HCEC 1CT (cell line): ENCODE results near the gene S100A16.
A peak's percentile ranks its signal among the peaks of the same experiment; 100 is the strongest.
"Not testable (repeated sequence)": the region's sequence is repeated elsewhere in the genome, so short reads cannot be mapped to it uniquely, and the experiment has no call there.

ENCODE experiments used
- DNase-seq: peaks from one replicate; pipeline ENCODE4 v3.0.0-alpha.2; 2017

S100A16 gene

DNA sequence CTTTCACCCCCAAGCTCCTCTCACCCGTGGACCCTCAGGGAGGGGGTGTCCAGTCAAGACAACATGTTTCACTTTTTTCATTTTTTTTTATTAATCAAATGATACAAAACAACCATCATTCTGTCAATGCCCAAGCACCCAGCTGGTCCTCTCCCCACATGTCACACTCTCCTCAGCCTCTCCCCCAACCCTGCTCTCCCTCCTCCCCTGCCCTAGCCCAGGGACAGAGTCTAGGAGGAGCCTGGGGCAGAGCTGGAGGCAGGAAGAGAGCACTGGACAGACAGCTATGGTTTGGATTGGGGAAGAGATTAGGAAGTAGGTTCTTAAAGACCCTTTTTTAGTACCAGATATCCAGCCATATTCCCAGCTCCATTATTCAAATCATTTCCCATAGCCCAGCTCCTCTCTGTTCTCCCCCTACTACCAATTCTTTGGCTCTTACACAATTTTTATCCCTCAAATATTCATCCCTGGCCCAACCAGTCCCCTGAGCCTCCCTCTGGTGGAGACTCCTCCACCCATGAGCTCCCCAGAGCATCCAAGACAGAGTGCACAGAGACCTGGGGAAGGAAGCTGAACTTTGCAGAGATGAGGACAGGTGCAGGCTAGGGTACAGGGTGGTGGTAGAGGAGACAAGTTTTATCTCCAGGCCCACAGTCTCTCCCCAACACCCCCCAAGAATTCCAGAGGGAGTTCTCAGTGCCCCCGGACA, 1.4 kb upstream of the S100A16 start:
- no peak for DNase-seq

DNA sequence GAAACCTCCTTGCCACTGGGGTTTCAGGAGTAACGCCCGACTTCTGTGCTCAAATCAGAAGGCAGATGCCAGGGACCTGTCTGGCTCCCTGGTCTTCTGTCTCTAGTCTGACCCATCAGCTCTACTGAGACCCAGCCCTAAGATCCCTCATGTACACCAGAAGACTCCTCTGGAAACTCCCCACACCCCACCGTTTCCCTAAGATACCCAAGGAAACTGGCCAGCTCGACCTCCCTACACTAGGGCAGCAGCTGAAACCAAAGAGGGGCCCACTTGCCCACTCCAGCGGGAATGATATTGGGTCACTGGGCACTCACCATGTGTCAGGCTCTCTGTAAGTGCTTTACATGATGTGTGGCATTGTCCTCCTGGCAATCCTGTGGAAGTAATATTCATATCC, 469 bp upstream of the S100A16 start:
- DNase-seq = no peak

DNA sequence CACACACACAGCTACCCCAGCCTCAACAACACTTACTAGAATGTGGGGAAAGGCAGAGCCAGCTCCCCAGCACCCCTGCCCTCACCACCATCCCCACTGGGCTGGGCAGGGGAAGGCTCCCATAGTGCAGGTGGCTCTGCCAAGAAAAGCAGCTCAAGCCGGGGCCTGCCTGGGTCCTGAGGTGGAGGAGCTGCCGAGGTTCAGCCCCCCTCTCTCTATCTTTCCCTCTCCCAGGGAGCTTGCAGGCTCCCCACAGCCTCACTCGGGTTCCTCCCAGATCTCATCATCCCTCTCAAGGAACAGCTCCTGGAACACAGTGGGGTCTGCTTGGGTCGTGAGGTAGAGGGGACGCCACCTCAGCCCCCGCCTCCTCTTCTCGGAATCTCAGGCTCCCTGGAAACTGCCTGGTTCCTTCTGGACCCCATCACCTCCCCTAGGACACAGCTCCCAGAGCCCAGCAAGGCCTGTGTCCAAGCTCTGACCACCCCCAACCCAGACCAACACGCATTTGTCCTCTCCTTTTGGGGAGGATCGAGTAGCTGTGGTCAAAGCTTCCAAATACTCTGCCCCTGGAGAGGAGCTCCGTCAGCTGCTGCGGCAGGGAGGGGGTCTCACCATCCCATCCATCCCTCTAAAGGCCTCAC, 704 bp downstream of the S100A16 start:
- peak; percentile 17 for DNase-seq

DNA sequence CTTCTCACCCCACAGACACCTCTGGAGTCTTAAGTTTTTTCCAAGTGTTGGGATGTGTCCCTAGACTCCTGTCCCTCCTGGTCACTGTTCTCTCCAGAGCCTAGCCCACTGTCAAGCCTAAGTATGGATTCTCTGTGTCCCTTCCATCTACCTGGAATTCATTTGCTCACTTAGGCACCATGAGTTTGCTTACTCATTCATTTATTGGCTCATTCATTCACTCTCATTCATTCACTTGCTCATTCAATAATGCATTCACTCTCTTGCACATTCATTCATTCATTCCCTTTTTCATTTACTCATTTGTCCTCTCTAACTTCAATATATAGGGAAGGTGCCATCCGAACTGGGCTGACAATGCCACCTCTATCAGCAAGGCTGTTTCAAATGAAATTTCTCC, 1.6 kb downstream of the S100A16 start:
- DNase-seq = peak; percentile 21

DNA sequence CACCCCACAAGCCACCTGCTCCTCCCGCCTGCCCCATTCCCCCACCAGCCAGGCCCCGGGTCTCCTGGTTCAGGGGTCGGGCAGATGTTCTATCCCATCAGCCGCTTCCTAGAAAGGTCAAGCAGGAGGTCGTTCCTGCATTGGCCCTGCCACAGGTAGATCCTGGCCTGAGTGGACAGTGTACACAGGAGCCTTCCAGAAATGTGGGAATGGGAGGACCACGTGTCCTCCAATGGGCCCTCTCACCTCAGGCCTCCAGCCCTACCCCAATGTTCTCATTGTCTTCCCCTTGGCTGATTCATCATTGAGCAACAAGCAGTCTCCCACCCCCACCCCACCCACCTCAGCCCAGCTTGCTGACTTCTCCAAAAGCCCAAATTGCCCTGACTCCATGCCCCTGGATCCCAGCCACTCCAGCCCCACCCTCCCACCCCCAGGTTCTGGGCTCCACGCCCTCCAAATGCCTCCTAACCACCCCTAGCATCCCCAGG, 2.1 kb downstream of the S100A16 start:
- DNase-seq = peak; percentile 65

DNA sequence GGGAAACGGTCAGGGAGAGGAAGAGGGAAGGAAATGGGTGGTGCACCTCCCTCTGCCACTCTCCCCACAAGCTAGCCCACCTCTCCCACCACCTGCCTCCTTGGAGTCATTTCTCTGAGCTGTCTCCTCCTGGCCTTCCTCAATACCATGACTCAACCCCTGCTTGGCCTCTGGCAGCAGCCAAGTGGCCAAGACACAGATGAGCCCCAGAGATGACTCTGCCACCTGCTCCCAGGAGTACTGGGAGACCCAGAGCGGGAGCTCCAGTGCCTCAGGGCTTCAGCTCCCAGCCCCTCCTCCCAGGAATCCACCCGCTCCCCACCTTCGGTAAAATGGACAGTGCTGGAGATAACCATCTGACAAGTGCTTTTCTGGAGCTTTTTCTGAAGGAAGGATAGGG, 2.6 kb downstream of the S100A16 start:
- DNase-seq = peak; percentile 57

DNA sequence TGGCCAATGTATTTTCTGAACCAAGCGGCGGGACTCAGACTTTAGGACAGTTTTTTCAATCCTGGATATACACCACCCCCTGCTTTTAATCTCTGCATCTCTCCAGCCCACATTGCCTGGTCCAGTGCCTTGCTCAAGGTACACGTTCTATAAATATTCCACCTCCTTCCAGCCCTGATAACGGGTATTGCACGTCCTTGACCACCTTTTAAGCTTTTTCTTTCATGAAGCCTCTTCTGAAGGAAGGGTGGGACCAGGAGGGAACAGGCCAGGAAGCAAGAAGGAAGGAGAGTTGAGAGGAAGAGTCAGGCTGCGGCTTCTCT, 3.4 kb downstream of the S100A16 start:
- DNase-seq = no peak

DNA sequence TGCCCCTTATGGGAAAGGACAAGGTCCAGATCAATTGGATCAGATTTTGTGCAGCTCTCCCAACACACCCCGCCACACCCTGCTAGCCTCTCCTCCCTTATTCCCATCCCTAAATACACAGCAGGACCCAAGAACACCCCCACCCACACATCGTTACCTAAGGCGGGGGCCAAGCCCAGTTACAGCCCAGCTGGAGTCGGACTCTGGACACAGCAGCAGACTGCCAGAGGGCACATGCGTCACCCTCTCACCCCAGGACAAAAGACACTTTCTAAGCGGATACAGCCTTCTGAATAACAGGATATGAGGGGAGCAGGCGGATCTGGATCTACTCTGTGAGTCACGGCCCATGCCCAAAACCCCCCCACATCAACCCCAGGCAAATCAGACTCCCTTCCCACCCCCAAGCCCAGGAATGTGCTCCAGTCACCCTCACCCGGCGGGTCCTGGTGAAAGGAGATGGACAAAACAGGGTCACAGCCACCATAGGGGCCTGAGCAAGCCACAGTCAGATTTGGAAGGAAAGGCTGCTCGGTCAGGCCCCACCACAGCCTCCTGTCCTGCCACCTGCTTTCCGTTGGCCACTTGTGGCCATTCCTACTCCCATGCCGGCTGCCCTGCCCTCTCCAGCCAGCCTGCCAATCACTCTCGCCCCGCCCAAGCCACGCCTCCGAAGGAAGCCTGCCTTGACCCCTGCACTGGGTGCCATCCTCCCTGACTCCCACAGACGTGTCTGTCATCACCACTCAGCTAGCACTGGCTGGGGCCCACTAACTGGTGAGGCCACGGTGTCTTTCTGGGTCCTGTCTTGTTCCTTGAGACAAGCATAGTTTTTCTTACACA, 4.0 kb downstream of the S100A16 start:
- peak; percentile 97 for DNase-seq

DNA sequence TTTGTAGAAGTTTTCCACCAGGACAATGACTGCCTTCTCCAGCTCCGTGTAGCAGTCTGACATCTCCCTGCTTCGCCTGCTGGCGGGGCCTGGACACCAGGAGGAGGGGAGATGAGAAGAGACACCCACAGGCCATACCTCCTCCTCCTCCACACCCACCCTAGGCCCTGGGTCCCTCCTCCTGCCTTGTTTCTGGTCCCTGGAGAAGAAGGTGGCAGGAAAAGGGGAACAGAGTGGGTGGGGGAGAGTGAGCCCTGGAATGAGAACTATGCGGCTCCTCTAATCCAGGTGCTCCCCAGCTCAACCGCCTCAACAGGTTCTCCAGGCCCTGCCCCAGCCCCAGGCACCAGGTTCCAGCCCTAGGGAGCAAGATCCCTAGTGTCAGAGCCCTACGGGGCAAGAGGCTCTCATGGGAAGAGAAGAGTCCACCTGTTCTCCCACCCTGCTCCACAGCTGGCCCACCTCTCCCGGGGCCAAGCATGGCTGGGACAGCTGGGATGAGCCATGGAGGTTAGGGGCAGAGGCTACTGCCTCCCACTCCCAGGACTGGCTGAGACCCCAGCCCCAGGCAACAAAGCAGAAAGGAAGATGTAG, 4.8 kb downstream of the S100A16 start:
- DNase-seq = no peak

DNA sequence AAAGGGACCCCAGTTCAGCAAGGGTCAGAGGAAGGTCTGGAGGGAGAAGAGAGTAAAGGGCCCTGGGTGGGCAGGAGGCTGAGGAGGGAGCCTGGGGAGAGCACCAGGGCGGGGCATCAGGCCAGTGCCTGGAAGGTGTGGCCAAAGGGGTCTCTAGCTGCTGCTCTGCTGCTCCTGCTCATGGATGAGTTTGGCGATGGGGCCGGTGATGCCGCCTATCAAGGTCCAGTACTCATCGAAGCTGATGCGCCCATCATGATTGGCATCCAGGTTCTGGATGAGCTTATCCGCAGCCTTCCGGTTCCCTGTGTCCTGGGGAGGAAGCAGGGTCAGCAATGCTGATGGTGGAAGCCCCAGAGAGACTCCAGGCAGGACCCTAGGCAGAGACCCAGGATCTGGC, 5.6 kb downstream of the S100A16 start:
- no peak for DNase-seq

DNA sequence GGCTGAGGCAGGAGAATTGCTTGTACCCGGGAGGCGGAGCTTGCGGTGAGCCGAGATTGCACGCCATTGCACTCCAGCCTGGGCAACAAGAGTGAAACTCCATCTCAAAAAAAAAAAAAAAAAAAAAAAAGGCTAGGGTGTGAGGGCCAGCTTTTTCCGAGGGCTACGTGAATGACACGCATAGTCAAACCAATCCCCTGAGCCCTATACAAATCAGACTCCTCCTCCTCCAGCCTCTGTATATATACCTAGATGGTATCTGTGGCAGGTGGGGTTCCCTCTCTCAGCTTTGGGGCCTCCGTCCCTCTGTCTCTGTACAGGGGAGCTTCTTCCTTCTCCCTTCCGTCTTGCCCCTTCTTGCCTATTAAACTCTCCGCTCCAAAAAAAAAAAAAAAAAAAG, 6.7 kb downstream of the S100A16 start:
- DNase-seq = no peak

DNA sequence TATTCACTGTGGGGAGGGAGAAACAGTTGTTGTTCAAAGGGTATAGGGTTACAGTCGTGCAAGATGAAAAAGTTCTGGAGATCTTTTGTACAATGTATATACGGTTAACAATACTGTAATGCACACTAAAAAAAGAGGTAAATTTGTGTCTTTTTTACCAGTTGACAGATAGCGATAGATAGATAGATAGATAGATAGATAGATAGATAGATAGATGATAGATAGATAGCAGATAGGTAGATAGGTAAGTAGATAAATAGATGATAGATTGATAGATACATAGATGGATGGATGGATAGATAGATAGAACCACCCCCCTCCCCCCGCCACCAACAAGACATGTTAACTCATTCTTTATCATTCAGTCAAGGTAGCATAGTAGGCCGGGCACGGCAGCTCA, 10.2 kb downstream of the S100A16 start:
- no peak for DNase-seq

DNA sequence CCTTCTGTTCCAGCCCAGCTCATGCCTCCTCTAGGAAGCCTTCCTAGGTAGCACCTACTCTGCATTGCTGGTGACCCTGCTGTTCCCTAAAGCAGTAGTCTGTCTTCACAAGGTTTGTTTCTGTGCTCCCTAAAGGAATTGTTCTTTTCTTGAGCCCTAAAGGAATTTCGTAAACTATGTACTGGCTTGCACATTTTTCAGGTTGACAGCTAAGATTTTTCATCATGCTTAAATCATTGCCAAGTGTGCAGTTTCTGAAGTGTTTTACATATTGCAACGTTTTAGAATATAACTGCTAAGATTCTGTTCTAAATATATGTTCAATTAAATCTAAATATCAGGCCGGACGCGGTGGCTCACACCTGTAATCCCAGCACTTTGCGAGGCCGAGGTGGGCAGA, 13.1 kb downstream of the S100A16 start:
- DNase-seq = peak; percentile 31

DNA sequence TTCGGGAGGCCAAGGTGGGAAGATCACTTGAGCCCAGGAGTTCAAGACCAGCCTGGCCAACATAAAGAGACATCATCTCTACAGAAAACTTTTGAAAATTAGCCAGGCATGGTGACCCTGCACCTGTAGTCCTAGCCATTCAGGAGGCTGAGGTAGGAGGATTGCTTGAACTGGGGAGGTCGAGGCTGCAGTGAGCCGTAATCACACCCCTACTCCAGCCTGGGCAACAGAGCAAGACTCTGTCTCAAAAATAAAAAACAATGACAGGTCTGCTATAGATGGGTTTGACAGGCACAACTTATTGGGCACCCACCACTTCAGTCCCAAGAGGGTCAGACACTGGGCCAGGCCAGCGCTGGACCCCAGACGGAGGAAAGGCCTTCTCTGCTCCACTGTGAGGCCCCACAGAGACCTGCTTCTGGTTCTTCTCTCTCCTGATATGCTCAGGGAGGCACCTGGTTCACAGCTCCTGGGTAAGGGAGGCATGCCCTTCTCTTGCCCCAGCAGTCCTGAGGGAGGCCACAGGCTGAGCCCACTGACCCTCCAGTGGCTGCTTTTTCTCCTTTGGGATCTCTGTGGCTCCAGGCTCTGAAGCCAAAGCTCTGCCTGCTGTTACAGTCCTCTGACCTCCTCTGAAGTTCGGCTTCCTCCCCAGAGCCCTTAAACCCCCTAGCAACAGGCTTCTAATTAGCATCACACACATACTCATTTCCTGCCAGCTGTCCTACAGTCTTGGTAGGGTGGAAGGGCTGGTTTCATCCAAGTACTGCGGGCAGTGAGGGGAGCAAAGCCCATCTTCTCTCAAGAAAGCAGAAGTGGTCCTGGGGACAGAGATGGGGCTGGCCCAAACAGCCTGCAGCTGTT, 14.4 kb downstream of the S100A16 start:
- DNase-seq = peak; percentile 88

DNA sequence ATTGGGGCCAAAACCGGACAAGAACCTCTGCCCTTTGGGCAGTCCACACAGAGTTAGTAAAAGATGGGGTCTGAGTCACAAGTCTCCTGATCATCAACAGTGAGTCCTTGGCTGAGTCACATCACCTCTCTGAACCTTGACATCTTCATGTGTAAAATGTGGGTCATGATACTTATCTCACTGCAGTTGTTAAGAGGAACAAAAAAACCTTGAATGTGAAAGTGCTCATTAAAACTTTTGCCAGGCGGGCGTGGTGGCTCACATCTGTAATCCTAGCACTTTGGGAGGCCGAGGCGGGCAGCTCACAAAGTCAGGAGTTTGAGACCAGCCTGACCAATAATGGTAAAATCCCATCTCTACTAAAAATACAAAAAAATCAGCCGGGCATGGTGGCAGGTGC, 15.7 kb downstream of the S100A16 start:
- peak; percentile 96 for DNase-seq

DNA sequence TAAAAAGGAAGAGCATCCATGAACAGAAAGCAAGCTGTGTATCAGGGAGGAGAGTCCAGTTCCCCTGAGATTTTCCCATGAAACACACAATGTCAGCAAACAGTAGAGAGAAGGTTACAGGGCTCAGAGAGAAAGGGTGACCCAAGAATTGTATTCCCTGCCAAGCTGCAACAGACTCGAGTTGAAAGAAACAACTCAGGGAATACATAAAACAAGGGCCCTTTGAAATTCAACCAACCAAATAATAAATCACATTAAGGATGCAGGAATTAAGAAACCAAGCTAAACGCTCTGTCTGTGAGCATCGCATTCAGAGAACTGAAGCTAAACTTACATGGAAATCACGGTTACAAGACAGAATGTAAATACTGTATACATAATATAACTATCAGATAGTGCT, 20.2 kb downstream of the S100A16 start:
- DNase-seq = no peak

DNA sequence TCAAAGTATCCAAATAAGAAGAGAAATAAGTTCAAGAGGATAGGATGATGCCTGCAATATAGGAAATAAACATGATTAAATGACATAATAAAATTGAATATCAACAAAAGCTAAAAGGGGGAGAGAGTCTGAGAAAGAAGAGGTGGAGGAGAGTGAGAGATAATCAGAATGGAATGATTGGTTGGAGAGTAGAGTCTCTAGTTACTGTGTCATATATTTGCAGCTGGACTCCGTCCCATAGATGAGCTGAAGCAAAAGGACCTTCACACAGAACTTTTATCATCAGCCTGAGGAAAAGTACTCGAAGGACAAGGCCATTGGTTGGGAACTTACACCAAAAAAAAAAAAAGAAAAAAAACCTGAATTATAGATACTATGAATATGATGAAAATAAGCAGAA, 24.5 kb downstream of the S100A16 start:
- no peak for DNase-seq

DNA sequence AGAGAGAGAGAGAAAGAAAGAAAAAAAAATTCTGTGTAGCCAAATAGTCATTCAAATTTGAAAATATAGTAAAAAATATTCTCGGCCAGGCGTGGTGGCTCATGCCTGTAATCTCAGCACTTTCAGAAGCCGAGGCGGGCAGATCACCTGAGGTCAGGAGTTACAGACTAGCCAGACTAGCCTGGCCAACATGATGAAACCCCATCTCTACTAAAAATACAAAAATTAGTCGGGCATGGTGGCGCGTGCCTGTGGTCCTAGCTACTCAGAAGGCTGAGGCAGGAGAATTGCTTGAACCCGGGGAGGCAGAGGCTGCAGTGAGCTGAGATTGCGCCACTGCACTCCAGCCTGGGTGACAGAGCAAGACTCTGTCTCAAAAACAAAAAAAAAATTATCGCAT, 24.9 kb downstream of the S100A16 start:
- DNase-seq = not testable (repeated sequence)

DNA sequence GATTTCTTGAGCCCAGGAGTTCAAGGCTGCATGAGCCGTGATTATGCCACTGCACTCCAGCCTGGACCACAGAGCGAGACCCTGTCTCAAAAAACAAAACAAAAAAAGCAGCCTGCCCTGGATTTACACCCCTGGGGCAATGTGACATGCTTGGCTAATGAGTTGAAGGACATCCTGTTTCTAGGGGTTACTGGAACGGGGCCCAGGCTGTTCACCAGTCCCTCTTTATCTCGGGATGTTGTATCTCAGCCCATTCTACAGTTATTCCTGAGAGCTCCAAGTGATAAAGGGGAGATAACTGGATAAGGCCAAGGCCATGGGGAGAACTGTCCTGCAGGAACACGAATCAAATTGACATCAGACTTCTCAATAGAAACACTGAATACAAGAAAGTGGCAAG, 25.6 kb downstream of the S100A16 start:
- DNase-seq = no peak

DNA sequence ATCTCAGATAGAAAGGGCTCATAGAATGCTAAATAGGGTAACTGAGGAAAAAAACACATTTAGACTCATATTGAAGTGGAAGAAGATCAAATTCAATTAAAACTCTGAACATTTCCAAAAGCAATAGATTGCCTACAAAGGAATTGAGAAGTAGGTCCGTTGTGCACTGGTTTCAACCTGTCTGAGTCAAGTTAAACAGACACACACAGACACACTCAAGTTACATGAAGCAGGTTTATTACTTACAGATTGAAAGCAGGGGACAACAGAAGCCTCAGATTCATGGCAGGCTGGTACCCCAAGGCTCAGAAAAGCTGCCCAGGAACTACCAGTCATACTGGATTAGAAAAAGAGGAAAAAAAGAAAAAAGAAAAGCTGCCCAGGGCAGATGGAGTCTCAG, 26.6 kb downstream of the S100A16 start:
- DNase-seq = no peak

DNA sequence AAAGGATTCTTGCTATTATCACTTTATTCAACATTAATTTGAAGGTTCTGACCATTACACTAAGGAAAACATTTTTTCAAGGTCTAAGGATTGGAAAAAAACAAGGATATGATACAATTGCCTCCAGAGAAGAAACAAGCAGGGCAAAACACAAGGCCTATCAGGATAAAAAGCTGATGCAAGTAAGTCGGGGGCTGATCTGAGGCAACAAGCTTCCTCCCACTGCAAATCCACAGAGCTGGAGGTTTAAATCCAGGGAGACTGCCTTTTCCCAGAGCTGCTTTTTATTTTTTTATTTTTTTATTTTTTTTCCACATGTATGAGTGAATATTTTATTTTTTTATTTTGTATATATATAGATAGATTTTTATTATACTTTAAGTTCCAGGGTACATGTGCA, 27.9 kb downstream of the S100A16 start:
- DNase-seq = no peak

DNA sequence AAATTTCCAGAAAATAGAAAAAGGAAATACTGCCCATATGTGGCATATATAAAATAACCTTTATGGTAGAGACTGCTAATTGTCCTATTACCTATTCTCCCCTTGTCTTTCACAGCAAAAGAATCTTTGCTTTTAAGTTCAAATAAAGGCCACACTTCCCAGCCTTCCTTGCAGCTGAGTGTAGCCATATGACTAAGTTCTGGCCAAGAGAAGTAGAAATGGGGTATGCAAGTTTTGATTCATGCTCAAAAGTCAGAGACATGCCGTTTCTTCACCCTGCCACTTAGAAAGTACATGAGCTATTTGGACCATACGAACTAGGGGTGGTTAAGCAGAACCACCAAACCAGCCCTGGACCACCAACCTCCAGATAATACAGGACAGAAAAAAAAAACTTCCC, 29.0 kb downstream of the S100A16 start:
- DNase-seq = no peak

DNA sequence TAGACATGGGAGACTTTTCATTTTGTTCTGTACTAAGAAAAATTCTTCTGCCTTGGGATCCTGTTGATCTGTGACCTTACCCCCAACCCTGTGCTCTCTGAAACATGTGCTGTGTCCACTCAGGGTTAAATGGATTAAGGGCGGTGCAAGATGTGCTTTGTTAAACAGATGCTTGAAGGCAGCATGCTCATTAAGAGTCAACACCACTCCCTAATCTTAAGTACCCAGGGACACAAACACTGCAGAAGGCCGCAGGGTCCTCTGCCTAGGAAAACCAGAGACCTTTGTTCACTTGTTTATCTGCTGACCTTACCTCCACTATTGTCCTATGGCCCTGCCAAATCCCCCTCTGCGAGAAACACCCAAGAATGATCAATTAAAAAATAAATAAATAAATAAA, 29.4 kb downstream of the S100A16 start:
- not testable (repeated sequence) for DNase-seq
